ENCODE data around the gene IQSEC1. TPM values are rescaled to one million over a fixed set of nuclear protein-coding genes. Genes with fewer than 3 reads are reported as not detected.
A peak's percentile ranks its signal among the peaks of the same experiment; 100 is the strongest.

The IQSEC1 gene
- total RNA-seq, 1 donor from 2014 or later: 82.3 TPM

GRCh38 chr3:13005301-13005700 lies 67.9 kb downstream of the IQSEC1 start:
- Histone ChIP-seq H3K9me3 (no peaks in the 10 kb centered on the region), H3K27ac (no peak overlapping the region), H3K27me3 (ENCODE audit: low read depth) (no peaks in the 10 kb centered on the region), H3K36me3 (no peaks in the 10 kb centered on the region), H3K4me1 (peaks cover 66% of the 10 kb centered on the region), H3K4me3 (no peak overlapping the region)
- ATAC-seq: no peak
- TF ChIP-seq CTCF (IDR thresholded peaks at IDR 0.05): no peak
- DNase-seq: peak; percentile 42
- intact Hi-C loops (cut with DNase I): no loop called here

DNA sequence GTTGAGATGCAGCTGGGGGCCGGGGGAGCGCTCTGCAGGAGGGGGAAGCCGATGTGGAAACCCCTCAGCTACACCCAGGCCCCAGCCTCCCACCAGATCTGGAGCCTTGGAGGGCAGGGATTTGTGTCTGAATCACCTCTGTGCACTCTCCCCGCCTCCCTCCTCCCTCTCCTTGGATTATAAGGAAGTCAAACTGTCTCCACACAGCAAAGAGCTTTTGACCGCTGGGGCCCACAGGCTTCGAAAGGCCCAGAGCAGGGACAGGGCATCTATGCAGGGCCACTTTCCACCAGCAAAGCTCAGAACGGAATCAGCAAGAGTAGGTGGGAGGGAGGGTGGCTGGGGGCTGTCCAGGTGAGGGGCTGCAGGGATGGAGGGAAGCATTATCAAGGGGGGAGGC lies 68.9 kb downstream of the IQSEC1 start:
- DNase-seq (peak; percentile 69), ATAC-seq (peak; percentile 6 to 37)
- no peaks in the 10 kb centered on the region for H3K27me3 ChIP-seq (ENCODE audit: low read depth)
- no peaks in the 10 kb centered on the region for H3K36me3 ChIP-seq
- H3K4me3 ChIP-seq: no peak overlapping the region
- peaks cover 65% of the 10 kb centered on the region for H3K4me1 ChIP-seq
- intact Hi-C loops (cut with DNase I): no loop called here
- no peaks in the 10 kb centered on the region for H3K9me3 ChIP-seq
- TF ChIP-seq CTCF (IDR thresholded peaks at IDR 0.05): no peak
- no peak overlapping the region for H3K27ac ChIP-seq

GRCh38 chr3:13003608-13004007 lies 69.6 kb downstream of the IQSEC1 start:
- intact Hi-C loops (cut with DNase I): no loop called here
- Histone ChIP-seq H3K27me3 (ENCODE audit: low read depth) (no peaks in the 10 kb centered on the region), H3K4me1 (peaks cover 64% of the 10 kb centered on the region), H3K9me3 (no peaks in the 10 kb centered on the region), H3K36me3 (no peaks in the 10 kb centered on the region), H3K4me3 (no peak overlapping the region), H3K27ac (no peak overlapping the region)
- DNase-seq: no peak
- TF ChIP-seq CTCF (IDR thresholded peaks at IDR 0.05): no peak
- no peak for ATAC-seq

GRCh38 chr3:13002398-13003124 lies 70.7 kb downstream of the IQSEC1 start:
- DNase-seq: no peak
- Histone ChIP-seq H3K27me3 (ENCODE audit: low read depth) (no peaks in the 10 kb centered on the region), H3K36me3 (no peaks in the 10 kb centered on the region), H3K4me1 (peaks cover 58% of the 10 kb centered on the region), H3K27ac (no peak overlapping the region), H3K9me3 (no peaks in the 10 kb centered on the region), H3K4me3 (no peak overlapping the region)
- ATAC-seq: no peak
- intact Hi-C loops (cut with DNase I): no loop called here
- no peak for TF ChIP-seq CTCF (IDR thresholded peaks at IDR 0.05)

DNA sequence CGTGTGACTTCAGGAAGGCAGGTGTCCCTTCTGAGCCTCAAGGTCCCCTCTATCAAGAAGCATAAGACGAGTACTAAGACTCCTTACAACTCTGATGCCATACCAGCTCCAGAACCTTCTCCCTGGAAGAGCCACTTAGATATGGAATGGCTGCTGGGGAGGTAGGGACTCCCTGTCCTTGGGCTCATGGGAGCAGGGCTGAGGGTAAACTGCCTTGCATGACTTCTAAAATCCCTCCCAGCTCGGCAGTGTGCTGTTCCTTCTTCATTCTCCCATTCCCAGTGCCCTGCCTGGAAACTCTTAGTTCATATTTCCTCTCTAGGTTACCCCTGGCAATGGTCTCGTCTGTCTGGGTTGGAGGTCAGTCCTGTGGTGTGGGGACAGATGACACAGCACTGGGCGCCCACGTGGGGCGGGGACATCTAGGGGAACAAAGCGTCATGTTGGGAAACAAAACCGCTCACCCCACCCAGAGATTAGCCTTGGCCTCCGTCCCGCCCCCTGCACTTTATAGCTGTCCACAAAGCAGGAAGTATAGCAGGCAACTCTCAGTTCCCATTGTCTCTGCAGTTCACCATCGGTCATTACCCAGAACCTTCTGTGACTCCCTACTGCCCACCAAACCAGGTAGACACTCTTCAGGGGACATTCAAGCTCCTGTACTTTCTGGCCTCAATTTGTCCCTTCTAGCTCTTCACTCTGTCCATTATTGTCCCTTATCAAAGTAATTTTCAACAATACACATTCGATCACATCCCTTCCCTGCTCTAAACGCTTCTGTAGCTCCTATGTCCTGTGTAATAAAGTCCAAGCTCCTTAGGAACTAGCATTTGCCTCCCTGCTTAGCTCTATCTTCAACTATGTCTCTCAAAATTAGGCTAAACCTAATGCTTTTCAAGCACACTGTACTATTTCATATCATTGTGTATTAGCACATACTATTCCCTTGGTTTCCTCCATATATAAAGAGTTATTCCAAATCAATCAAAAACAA lies 73.8 kb downstream of the IQSEC1 start:
- no peaks in the 10 kb centered on the region for H3K36me3 ChIP-seq
- peak; percentile 65 to 85 for ATAC-seq
- no peaks in the 10 kb centered on the region for H3K27me3 ChIP-seq (ENCODE audit: low read depth)
- H3K9me3 ChIP-seq: no peaks in the 10 kb centered on the region
- peak; percentile 96 for DNase-seq
- peaks cover 56% of the 10 kb centered on the region for H3K4me1 ChIP-seq
- no peak overlapping the region for H3K4me3 ChIP-seq
- no peak for TF ChIP-seq CTCF (IDR thresholded peaks at IDR 0.05)
- H3K27ac ChIP-seq: peak overlapping the region; percentile 84
- intact Hi-C loops (cut with DNase I): no loop called here

Measured in lower lobe of right lung (tissue), 2 donors.